ENCODE data around the gene SRC.
"Not testable (repeated sequence)": the region's sequence is repeated elsewhere in the genome, so short reads cannot be mapped to it uniquely, and the experiment has no call there.

Gene SRC

GRCh38 chr20:37337208-37337991, 8.5 kb upstream of the SRC start:
- DNase-seq, result no peak

GRCh38 chr20:37338380-37338779, 7.6 kb upstream of the SRC start:
- not testable (repeated sequence) for DNase-seq

DNA sequence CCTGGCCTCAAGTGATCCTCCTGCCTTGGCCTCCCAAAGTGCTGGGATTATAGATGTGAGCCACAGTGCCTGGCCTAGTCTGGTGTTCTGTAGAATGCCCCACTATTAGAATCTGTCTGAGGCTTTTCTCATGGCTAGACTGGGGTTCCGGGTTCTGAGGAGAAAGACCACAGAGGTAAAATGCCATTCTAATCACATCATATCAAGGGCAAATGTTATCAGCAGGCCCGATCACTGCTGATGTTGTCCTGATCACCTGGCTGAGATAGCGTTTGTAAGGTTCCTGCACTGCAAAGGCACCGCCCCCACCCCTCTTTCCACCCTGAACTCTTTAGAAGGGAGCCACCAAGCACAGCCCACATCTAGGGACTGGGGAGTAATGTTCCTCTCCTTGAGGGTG, 6.7 kb upstream of the SRC start:
- DNase-seq, result no peak

GRCh38 chr20:37339764-37340109, 6.2 kb upstream of the SRC start:
- not testable (repeated sequence) for DNase-seq

DNA sequence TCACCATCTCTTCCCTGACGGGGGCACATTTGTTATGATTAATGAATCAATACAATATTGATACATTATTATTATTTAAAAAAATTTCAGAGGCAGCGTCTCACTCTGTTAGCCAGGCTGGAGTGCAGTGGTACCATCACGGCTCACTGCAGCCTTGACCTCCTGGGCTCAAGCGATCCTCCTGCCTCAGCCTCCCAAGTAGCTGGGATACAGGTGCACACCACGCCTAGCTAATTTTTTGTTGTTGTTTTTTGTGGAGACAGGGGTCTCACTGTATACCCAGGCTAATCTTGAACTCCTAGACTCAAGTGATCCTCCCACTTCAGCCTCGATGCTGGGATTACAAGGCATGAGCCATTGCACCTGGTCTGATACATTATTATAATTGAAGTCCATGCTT, 4.9 kb upstream of the SRC start:
- no peak for DNase-seq

GRCh38 chr20:37341632-37342031, 4.3 kb upstream of the SRC start:
- DNase-seq, result no peak

DNA sequence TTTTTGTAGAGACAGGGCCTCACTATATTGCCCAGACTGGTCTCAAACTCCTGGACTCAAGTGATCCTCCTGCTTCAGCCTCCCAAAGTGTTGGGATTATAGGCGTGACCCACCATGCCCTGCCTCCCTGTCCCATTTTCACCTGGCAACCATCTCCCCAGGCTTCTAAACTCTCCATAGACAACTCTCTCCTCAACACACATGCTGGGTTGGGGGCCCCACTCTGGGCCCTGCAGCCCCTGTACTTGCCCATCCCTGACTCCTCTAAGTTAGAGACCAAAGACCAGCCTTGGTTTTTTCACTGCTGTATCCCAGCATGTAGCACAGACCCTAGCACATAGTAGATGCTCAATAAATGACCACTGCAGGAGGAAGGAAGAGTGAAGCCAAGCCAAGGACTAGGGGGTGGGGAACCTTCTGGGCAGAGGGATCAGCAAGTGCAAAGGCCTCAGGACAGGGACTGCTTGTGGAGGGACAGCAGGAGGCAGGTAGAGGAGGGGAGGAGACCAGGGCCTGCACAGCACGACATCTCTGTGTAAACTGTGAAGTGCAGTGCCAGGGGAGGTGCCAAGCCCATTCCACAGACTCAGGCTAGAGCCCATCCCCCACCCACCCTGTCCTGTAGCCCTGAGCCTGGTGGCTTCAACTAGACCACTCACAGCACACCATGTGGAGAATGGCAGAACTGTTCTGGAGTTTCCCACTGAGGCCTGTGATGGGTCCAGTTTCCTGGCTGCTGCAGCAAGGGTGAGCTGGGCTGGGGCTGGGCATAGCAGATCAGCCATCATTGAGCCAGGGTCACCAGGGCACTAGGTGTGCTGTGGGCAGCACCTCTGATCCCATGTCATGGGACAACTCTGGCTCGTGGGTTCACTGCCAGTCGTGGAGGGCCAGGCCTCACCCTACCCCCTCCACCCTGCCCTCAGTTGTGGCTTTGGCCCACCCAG, 3.4 kb upstream of the SRC start:
- no peak for DNase-seq

GRCh38 chr20:37343212-37343993, 2.5 kb upstream of the SRC start:
- DNase-seq, result no peak

GRCh38 chr20:37343994-37344355, 2.0 kb upstream of the SRC start:
- DNase-seq, result no peak

DNA sequence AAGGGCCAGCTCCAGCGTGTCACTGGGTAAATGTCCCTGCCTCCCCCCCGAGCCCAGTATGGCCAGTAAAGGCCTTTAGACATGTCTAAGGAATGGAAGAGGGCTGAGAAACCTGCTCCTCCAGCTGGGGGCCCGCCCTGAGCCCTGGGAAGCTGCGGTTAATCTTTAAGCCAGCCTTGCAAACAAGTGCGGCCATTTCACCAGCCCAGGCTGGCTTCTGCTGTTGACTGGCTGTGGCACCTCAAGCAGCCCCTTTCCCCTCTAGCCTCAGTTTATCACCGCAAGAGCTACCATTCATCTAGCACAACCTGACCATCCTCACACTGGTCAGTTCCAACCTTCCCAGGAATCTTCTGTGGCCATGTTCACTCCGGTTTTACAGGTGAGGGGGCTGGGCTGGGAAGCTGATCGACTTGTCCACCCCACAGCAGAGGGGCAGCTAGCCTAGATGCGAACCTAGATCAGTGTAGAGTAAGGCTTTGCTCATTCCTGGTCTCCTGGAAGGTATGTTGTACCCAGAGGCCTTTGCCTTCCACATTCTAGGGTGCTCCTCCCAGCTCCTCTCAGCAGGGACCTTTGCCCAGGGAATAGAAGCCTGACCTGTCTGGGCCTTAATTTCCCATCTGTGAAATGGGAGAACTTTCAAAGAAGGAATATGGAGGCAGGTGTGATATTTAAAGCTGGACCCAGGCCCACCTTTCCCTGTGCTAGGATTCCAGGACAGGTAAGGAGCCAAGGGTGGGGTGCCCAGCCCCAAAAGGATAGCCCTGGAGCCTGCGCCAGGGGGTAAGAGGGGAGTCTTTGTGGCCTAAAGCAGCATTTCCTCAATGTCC, 1.2 kb upstream of the SRC start:
- no peak for DNase-seq

- no peak for DNase-seq
These were observed 245 bp downstream of the SRC start for GRCh38 chr20:37346236-37346534.

DNA sequence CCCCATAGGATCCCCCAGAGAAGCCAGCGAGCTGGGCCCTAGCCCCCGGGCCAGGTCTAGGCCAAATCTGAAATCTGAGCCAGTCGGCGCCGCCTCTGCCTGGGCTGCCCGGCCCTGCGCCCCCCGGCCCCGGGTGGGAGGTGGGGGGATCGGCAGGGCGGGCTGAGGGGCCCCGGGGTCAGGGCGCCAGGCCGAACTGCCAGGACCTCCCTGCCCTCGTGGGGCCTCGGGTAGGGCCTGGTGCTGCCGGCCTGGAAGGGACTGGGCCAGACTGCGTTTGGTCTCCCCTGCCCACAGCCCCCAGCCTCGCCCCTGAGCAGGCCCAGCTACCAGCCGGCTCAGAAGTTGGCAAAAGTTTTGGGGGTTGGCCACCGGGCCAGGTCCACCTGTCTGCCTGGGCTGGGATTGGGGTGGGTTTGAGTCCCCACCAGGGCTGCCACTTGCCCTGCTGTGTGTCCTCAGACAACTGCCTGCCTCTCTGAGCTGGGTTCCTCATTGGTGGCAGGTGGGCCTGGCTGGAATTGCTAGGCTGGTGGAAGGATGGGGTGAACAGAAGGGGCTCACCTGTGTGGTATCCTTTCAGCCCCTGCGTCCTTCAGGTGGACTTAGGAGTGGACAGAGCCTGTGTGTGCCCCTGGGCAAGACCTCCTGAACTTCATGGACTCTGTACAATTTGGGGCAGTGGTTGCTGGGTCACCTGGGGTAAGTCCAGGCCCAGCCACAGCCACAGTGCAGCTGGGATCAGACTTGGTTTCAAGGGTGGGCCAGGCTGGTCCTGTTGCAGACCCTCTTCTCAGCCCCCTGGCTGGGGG, 801 bp downstream of the SRC start:
- no peak for DNase-seq

- DNase-seq, result no peak
These were observed 1.4 kb downstream of the SRC start for GRCh38 chr20:37347347-37347823.

- DNase-seq, result no peak
These were observed 2.2 kb downstream of the SRC start for GRCh38 chr20:37347891-37348791.

GRCh38 chr20:37348792-37349516, 3.0 kb downstream of the SRC start:
- DNase-seq, result no peak

- no peak for DNase-seq
These were observed 3.9 kb downstream of the SRC start for GRCh38 chr20:37349517-37350491.

- DNase-seq, result no peak
These were observed 5.0 kb downstream of the SRC start for GRCh38 chr20:37350649-37351574.

Measured in CD4-positive, alpha-beta T cell treated with Interleukin-10 for 1 hour (primary cell).